HG03045 (cell line): ENCODE results near the gene MACF1.
A peak's percentile ranks its signal among the peaks of the same experiment; 100 is the strongest.
"Not testable (repeated sequence)": the region's sequence is repeated elsewhere in the genome, so short reads cannot be mapped to it uniquely, and the experiment has no call there.

Experiments
- ATAC-seq: cut with Tn5 transposase; IDR thresholded peaks from one replicate; pipeline ENCODE4 v1.9.1; 2021; ENCODE audit warnings: mild to moderate bottlenecking, moderate library complexity; ENCODE audit not compliant: unreplicated experiment

Gene MACF1

DNA sequence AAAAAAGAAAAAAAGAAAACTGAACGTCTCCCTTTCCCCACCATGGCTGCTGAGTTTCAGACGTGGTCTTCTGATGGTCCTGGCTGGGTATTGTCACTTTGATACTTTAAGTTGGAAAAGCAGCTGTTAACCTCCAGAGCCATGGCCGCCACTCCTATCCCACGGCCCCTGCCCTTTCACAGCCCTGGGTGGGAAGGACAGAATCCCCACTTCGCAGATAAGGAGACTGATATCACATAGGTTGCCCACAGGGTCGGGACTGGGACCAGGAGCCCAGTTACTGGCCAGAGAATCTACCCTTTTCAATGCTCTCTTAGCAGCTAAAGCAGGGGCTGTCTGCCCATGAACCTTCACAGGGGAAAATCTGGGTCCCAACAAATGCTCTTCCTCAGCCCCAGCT is 303.8 kb downstream of the MACF1 start:
- ATAC-seq: no peak

DNA sequence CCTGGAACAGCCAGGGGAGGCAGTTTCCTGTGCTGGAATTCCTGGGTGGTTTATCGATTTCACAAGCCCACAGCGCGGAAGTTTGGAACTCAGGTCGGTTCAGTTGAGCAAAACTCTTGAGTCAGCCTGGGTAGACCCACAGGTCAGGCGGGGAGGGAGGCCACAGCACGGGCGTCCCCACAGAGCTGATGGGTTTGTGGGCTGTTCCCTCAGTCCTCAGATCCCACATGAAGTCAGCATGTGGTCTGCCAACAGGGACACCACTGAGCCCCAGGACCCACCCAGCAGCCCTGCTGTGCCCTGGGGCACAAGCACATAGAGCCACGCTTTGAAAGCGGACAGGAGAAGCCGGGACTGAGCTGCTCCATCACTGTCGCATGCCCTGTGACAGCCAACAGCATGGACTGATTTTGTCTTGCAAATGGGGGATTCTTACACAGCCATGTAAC is 304.4 kb downstream of the MACF1 start:
- ATAC-seq: no peak

DNA sequence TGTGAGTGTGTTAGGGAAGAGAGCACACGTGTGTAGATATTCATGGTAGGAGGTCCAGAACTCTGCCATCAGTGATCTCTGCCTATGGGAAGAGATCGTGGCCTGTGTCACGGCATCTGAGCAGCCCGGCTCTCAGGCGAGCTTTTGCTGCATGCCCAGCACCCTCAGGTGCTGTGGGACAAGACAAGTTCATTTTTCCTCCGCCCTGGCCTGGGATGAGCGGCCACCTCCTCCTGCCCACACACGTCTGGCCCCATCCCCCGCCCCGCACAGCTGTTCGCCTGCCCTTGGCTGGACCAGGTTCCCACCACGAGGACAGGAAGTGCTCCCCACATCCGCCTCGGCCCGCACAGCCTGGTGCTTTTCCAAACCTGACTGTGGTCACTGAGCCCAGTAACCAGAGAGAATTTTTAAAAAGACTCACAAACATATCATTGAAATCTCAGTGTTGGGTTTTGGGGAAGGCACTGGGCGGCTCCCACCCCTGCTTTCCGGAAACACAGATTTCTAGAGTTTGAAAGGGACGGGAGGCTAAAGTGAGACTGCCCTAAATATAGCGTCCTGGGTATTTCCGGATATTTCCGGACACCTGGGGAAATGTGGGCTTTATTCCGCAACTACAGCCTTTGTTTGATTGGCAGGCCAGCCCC is 305.0 kb downstream of the MACF1 start:
- peak; percentile 72 for ATAC-seq

DNA sequence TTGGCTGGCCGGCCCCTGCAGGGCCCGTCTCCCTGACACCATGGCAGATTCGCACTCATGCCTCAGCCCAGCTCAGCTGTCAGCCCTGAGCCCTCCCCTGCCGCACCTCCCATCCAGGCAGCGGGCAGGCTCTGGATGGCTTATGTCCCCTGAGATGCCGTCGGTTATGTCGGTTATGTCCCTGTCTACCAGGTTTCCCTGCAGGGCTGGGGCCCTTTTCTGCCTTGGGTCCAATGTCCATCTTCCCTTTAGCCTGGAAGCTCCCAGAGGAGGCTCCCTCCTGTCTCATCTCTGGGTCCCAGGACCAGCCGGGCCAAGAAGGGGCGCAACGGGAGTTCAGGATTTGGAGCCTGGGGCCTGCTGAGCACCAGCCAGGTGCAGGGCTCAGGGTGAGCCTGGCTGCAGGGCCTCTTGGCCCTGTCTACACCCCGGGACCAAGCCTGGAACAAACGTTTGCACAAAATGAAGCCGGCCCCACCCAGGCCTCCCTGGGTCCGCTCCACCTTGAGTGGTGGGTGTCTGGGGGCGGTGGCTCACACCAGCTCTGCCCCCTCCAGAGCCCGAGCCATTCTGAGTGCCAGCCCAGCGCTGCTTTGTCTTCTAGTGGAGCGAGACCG is 306.2 kb downstream of the MACF1 start:
- ATAC-seq: not testable (repeated sequence)

DNA sequence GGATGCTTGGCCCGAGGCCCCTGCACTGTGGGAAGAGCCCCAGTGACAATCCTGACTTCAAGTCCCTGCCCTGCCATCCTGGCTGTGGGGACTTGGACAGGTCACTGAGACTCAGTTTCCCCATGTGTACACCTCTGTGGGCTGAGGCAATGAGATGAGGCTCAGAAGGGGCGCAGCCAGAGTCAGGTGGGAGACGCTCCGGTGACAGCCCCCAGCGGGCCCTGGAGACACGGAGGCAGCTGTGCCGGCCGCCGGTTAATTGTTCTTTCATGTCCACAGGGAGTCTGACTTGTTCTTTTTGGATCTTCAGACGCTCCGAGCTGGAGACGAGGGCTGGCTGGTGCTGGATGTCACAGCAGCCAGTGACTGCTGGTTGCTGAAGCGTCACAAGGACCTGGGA is 307.0 kb downstream of the MACF1 start:
- not testable (repeated sequence) for ATAC-seq

DNA sequence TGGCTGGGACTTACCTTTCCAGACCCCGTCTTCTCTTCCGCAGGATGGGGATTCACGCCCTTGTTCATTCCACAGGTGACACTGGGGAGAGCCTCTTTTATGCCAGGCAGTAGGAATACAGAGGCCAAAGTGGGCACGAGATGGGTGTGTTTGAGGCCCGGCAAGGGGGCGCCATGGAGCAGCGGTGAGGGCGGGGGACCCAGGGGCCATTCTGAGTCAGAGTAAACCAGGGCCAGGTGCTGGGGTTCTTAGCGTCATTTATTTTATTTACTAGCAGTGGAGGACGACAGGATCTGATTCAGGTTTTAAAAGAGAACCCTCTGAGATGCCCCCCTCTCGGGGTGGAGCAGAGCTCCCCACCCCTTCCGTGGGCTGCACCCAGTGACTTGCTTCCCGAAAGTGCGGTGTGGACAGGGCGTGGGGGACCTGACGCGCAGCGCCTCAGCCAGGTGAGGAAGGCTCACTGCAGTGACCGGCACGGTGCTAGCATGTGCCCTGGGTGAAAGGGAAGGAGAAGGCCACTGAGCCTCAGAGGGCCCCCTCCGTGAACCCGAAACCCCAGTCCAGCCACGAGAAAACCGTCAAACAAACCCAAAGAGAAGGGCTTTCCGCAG is 307.8 kb downstream of the MACF1 start:
- not testable (repeated sequence) for ATAC-seq

DNA sequence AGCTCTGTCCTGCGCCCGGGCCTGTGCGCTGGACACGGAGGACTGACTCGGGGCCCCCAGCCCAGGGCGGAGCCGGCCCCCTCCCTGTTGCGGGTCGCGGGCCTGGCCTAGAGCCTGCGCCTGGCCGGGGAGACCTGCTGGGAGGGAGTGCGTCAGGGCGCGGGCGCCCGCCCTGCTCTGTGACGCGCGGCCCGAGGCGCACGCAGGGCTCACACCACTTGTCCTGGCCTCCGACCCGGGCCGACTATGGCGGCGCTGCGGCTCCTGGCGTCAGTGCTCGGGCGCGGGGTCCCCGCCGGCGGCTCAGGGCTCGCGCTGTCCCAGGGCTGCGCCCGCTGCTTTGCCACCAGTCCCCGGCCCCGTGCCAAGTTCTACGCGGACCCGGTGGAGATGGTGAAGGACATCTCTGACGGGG is 310.2 kb downstream of the MACF1 start:
- not testable (repeated sequence) for ATAC-seq

DNA sequence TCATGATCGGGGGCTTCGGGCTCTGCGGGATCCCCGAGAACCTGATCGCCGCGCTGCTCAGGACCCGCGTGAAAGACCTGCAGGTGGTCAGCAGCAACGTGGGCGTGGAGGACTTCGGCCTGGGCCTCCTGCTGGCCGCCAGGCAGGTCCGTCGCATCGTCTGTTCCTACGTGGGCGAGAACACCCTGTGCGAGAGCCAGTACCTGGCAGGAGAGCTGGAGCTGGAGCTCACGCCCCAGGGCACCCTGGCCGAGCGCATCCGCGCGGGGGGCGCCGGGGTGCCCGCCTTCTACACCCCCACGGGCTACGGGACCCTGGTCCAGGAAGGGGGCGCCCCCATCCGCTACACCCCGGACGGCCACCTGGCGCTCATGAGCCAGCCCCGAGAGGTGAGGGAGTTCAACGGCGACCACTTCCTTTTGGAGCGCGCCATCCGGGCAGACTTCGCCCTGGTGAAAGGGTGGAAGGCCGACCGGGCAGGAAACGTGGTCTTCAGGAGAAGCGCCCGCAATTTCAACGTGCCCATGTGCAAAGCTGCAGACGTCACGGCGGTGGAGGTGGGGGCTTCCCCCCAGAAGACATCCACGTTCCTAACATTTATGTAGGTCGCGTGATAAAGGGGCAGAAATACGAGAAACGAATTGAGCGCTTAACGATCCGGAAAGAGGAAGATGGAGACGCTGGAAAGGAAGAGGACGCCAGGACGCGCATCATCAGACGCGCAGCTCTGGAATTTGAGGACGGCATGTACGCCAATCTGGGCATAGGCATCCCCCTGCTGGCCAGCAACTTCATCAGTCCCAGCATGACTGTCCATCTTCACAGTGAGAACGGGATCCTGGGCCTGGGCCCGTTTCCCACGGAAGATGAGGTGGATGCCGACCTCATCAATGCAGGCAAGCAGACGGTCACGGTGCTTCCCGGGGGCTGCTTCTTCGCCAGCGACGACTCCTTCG is 310.9 kb downstream of the MACF1 start:
- not testable (repeated sequence) for ATAC-seq

DNA sequence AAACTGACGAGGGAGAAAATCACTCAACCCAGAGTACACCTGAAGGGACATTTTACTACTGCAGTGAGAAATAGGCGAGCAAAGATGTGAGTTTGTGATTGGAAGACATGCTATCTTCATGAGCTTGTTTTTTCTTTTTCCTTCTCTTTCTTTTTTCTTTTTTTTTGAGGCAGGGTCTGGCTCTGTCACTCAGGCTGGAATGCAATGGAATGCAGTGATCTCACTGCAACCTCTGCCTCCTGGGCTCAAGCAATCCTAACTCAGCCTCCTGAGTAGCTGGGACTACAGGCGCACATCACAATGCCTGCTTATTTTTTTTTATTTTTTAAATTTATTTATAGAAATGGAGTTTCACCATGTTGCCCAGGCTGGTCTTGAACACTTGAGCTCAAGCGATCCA is 312.3 kb downstream of the MACF1 start:
- ATAC-seq: not testable (repeated sequence)

DNA sequence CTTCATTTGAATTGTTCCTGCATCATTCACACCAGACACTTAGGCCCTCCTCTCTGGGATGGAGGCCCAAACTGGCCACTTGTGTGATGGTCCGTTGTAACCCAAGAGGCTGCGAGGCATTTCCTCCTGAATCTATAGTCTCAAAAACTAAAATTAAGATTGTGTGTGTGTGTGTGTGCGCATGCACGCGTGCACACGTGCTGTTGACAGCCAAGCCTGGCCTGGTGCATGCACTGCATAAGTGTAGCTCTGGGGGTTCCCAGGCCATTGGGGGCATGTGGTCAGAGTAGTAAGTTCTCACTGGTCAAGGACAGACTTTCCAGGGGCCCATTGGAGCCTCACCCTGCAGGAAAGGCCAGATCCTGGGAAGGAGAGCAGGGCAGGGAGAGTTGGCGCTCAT is 313.4 kb downstream of the MACF1 start:
- ATAC-seq: not testable (repeated sequence)

DNA sequence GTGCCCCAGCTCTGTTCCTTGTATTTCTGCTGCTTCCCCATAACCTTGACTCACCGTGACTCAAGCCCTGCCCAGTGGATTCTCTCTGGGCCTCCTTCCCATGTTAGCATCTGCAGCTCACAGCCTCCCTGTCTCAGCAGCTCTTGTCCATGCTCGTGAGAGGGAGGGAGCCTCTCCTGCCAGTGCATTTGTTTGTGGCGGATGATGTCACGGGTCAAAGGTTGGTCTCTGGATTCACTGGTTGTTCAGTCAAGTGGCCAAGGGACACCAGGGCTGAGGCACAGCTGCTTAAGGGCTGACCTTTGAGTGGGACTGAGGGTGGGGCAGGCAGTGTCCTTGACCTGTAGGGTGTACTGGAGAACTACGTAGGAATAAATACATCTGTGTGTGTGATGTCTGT is 314.9 kb downstream of the MACF1 start:
- not testable (repeated sequence) for ATAC-seq

DNA sequence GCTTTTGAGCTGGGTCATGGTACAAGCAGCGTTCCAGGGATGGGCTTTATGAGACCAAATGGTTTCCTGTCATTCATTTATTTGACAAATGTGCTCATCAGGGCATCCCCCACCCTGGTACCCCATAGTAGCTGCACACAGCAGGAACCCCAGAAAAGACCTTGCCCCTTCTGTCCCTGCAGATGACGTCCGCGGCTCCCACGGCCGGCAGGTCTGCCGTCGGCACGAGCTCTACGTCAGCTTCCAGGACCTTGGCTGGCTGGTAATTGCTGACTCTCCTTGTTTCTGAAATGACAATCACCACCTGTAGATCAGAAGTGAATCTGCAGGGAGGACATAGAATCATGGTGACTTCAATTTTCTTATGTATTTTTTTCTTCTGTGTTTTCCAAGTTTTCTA is 317.7 kb downstream of the MACF1 start:
- ATAC-seq: not testable (repeated sequence)

DNA sequence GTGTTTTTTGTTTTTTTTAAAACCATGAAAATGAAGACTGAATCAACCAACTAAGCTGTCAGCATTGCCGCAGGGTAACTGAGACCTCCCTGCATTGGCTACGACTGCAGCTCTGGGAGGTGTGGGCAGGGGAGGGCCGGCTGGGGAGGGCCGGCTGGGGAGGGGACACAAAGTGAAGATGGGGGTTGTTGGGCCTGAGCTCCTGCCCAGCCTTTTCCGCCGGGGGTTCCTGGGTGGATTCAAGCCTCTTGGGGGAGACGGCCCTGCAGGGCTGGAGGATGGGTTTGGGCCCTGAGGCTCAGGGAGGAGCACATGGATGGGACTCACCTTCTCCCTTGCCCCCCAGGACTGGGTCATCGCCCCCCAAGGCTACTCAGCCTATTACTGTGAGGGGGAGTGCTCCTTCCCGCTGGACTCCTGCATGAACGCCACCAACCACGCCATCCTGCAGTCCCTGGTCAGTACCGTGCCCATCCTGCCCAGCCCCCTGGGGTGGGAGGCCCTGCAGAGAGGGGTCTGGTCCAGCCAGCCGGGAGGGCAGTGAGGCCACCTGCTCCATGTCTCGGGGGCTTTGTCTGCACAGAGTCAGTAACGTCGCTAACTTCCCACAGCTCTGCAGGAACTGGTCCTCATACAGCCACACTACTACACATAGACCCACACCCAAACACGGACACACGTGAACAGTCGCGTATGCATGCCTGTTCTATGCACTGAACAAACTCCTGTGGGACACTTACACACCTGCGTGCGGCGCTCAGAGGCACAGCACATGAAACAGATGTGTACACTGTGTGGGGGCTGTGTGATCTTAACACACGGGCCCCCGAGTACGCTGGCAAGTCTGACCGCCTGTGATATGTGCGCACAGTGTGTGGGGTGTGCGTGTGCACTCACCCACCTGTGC is 318.4 kb downstream of the MACF1 start:
- no peak for ATAC-seq

DNA sequence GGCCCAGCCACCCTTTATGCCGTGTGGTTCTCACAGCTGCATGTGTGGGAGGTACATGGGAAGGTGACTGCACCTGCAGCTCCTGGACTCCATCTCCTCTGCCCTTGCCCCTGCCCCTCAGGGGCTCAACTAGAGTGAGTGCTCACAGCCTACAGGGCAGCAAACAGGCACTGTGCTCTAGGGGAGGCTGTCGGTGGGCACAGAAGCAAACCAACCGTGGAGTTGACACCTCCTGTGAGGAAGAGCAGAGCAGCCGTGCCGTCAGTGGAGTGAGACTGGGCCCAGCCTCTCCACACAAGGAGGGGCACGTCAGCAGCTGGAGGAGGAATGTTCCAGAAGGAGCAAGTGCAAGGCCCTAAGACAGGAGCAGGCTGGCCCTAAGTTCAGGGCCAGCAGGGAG is 319.7 kb downstream of the MACF1 start:
- no peak for ATAC-seq

DNA sequence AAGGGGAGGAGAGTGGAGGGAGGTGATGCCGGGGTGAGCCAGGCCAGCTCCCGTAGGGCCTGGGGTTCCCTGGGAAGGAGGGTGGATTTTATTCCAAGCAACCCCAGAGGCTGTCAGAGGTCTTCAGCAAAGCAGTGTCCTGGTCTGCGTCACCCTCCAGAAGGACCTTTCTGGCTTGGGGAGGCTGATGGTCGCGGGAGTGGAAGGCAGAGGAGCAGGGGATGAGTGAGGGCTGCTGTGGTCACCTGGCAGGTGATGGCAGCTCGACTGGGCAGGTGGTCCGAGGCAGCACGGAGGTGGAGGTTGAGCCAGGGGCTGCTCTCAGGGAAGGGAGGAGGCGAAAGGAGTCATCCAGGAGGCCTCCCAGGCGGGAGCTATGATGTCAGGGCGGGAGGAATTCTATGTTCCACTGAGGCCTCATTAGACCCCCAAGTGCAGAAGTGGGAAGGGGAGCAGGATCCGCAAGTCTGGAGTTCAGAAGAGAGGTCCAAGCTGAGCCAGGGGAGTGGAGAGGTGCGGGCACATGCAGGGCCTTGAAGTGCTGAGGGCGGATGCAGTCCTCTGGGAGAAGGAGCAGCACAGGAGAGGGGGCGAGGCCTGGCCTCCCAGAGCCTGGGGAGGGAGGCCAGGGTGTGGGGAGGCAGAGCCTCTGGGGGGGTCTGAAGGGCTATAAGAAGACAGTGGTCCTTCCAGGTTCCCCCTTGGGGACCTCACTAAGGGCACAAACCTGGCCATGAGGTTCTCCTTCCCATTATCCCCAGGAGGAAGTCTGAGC is 320.3 kb downstream of the MACF1 start:
- ATAC-seq: no peak

DNA sequence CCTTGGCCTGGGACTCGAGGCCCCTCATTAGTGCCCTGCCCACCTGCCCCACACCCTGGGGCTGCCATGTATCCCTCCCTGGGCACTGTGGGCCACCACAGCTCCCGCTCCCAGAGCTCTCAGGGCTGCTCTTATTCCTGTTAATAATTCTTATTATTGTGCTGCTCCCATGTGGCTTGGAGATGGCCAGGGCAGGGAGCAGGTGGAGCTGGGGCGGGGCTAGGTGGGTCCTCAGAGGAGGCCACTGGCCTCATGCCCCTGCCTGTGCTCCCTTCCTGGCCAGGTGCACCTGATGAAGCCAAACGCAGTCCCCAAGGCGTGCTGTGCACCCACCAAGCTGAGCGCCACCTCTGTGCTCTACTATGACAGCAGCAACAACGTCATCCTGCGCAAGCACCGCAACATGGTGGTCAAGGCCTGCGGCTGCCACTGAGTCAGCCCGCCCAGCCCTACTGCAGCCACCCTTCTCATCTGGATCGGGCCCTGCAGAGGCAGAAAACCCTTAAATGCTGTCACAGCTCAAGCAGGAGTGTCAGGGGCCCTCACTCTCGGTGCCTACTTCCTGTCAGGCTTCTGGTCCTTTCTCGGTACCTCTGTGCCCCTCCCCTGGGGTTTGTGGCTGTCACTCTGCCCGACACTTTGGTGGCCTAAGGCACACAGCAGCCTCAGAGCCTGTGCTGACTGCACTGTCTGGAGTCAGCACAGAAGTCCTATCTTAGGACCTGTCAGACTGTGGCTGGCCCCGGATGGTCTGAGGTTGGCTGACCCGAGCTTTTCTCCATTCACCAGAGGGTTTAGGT is 321.1 kb downstream of the MACF1 start:
- peak; percentile 86 for ATAC-seq

DNA sequence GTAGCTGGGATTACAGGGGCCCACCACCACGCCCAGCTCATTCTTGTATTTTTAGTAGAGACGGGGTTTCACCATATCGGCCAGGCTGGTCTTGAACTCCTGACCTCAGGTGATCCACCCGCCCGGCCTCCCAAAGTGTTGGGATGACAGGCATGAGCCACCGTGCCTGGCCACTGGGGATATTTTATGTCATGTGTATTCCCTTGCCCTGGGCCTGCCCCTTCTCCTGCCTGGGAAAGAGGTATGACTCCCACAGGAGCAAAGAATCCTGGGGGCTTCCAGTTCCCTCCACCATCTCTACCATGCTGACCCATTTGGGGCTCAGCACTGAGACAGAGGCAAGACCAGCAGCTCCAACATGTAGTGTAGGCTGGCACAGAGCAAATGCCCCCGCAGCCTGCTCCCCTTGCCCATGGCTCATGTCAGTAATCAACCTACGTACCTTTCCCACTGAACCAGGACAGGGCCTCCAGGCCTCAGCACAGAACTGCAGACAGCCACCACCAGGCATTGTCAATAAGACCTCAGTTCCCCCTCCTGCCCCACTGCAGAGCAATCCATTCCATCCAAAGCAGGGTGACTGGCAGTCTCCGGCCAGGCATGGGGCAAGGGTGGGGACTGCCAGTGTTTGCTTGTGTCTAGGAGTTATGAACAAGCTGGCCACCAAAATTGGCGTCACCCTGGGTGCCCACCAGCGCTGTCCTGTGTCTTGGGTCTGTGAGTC is 322.1 kb downstream of the MACF1 start:
- ATAC-seq: no peak

DNA sequence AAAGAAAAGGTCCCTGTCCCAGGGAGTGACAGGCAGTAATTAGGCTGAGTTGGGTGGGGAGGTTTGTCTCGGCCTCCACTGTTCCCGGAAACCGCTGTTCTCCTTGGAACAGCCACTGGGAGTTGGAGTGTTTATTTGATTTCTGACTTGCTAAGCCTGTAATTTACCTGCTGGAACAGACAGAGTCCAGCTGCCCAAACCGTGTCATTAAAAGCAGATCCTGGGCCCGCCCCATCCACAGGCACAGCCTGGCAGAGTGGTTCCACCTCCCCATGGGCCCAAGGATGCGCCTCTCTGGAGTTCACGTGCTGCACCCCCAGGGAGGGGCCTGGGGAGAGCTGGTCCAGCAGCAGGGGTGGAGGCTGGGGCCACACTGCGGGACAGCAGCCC is 322.7 kb downstream of the MACF1 start:
- not testable (repeated sequence) for ATAC-seq
